ENCODE results near the gene PIK3CD. TPM values are rescaled to one million over a fixed set of nuclear protein-coding genes. Genes with fewer than 3 reads are reported as not detected.

Gene PIK3CD
- total RNA-seq, 2 experiments from 2014 or later: 13.6 to 37.1 TPM

DNA sequence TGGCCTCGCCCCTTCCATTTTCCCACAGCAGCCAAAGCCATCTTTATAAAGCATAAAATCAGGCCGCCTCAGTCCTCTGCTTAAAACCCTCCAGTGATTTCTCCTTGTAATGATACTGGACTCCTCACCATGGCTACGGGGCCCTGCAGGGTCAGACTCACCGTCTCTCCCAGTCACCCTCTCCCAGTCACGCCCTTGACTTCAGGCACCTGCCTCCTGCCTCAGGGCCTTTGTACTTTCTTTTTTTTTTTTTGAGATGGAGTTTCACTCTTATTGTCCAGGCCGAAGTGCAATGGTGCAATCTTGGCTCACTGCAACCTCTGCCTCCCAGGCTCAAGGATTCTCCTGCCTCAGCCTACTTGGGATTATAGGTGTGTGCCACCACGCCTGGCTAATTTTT is 47.8 kb downstream of the PIK3CD start:
- intact Hi-C loops (cut with micrococcal nuclease; ENCODE audit: unreplicated experiment): no loop called here
- ChIA-PET POLR2A (interaction anchor here (0.8 kb wide), 1 partner anchor 11 kb away, joined by 3 read pairs; no protein-coding TSS in a partner anchor), CTCF (ENCODE audit: unreplicated experiment) (interaction anchor here (0.5 kb wide), 1 partner anchor 22 kb away, joined by 9 read pairs; no protein-coding TSS in a partner anchor)
- no peaks in the 10 kb centered on the region; the same call in 1 of the 2 replicates for H3K36me3 ChIP-seq (ENCODE audit: insufficient read depth, low read length)
- TF ChIP-seq, protein P1, sequence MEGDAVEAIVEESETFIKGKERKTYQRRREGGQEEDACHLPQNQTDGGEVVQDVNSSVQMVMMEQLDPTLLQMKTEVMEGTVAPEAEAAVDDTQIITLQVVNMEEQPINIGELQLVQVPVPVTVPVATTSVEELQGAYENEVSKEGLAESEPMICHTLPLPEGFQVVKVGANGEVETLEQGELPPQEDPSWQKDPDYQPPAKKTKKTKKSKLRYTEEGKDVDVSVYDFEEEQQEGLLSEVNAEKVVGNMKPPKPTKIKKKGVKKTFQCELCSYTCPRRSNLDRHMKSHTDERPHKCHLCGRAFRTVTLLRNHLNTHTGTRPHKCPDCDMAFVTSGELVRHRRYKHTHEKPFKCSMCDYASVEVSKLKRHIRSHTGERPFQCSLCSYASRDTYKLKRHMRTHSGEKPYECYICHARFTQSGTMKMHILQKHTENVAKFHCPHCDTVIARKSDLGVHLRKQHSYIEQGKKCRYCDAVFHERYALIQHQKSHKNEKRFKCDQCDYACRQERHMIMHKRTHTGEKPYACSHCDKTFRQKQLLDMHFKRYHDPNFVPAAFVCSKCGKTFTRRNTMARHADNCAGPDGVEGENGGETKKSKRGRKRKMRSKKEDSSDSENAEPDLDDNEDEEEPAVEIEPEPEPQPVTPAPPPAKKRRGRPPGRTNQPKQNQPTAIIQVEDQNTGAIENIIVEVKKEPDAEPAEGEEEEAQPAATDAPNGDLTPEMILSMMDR (conservative IDR thresholded peaks at IDR 0.05; ENCODE audit: low read length): no peak
- TF ChIP-seq EZH2phosphoT487 (IDR thresholded peaks at IDR 0.05; ENCODE audit: borderline replicate concordance, low read depth, low read length): no peak
- H2AFZ ChIP-seq (ENCODE audit: low read length): no peak overlapping the region
- H4K20me1 ChIP-seq (ENCODE audit: insufficient read depth, low read length): no peaks in the 10 kb centered on the region
- H3K4me2 ChIP-seq (ENCODE audit: low read length): no peak overlapping the region
- no peak overlapping the region for H3K4me3 ChIP-seq (ENCODE audit: low read depth, low read length, poor library complexity, severe bottlenecking)
- H3K4me1 ChIP-seq (ENCODE audit: insufficient read depth, low read length, poor library complexity, severe bottlenecking): peaks cover 8% of the 10 kb centered on the region
- no peaks in the 10 kb centered on the region for H3K79me2 ChIP-seq (ENCODE audit: insufficient read depth, low read depth, low read length)
- H3K9me3 ChIP-seq (ENCODE audit: low read length): 0 out of 2 replicates have a peak, but pooled peaks cover 7% of the 10 kb centered on the region
- H3K9me2 ChIP-seq (ENCODE audit: insufficient read depth, low read length): no peaks in the 10 kb centered on the region
- no peak overlapping the region for H3K27ac ChIP-seq (ENCODE audit: low read depth, low read length, poor library complexity, severe bottlenecking)
- DNase-seq (ENCODE audit: low spot score): no peak
- BruUV-seq (replicated peaks): no TSS peak

DNA sequence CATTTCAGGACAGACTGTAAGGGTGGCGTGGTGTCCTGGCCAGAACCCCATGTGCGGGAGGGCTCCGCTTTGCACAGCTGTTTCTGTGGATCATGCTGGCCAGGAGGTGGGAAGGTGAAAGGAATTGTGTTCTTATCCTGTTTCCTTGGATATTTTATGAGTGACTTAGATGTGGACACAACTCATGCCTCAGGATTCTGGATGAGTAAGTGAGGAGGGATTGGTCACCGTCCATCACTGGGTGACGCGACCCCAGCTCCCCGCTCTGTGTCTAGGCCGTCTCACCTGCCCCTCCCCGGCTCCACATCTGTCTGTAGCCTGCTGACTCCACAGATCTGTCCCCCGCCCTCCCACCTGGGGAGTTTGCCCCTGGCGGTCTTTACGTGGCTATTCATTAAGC is 48.8 kb downstream of the PIK3CD start:
- no peak overlapping the region for H2AFZ ChIP-seq (ENCODE audit: low read length)
- DNase-seq (ENCODE audit: low spot score): no peak
- H3K4me1 ChIP-seq (ENCODE audit: insufficient read depth, low read length, poor library complexity, severe bottlenecking): peaks cover 15% of the 10 kb centered on the region
- intact Hi-C loops (cut with micrococcal nuclease; ENCODE audit: unreplicated experiment): loop anchor here (5.0 kb wide), 1 partner anchor 73 kb away; no protein-coding TSS in a partner anchor
- BruUV-seq (replicated peaks): no TSS peak
- POLR2A ChIA-PET: no interaction called here
- CTCF ChIA-PET (ENCODE audit: unreplicated experiment): no interaction called here
- H3K36me3 ChIP-seq (ENCODE audit: insufficient read depth, low read length): no peaks in the 10 kb centered on the region; the same call in 1 of the 2 replicates
- H3K4me3 ChIP-seq (ENCODE audit: low read depth, low read length, poor library complexity, severe bottlenecking): no peak overlapping the region
- no peak overlapping the region for H3K27ac ChIP-seq (ENCODE audit: low read depth, low read length, poor library complexity, severe bottlenecking)
- H4K20me1 ChIP-seq (ENCODE audit: insufficient read depth, low read length): no peaks in the 10 kb centered on the region
- no peaks in the 10 kb centered on the region for H3K9me2 ChIP-seq (ENCODE audit: insufficient read depth, low read length)
- H3K4me2 ChIP-seq (ENCODE audit: low read length): no peak overlapping the region
- no peaks in the 10 kb centered on the region for H3K79me2 ChIP-seq (ENCODE audit: insufficient read depth, low read depth, low read length)
- TF ChIP-seq, protein P1 (conservative IDR thresholded peaks at IDR 0.05; ENCODE audit: low read length): no peak
- no peak for TF ChIP-seq EZH2phosphoT487 (IDR thresholded peaks at IDR 0.05; ENCODE audit: borderline replicate concordance, low read depth, low read length)
- 0 out of 2 replicates have a peak, but pooled peaks cover 7% of the 10 kb centered on the region for H3K9me3 ChIP-seq (ENCODE audit: low read length)

DNA sequence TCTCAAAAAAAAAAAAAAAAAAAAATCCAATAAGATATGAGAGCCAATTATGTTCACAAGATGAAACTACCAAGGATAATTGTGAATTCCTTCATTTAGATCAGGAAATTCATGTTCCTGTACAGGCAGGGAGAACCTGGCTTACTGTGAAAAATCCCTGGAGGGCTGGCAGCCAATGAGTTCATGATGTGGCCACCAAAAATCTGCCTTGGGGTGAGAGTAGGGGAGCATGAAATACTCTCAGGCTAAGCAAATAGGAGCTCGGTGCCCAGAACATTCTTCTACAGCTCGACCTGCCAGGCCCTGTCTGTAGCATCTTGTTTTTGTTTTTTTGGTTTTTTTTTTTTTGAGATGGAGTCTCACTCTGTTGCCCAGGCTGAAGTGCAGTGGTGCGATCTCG is 50.1 kb downstream of the PIK3CD start:
- Histone ChIP-seq H3K4me2 (ENCODE audit: low read length) (no peak overlapping the region), H3K9me2 (ENCODE audit: insufficient read depth, low read length) (no peaks in the 10 kb centered on the region), H2AFZ (ENCODE audit: low read length) (no peak overlapping the region), H3K79me2 (ENCODE audit: insufficient read depth, low read depth, low read length) (no peaks in the 10 kb centered on the region), H4K20me1 (ENCODE audit: insufficient read depth, low read length) (no peaks in the 10 kb centered on the region), H3K27ac (ENCODE audit: low read depth, low read length, poor library complexity, severe bottlenecking) (no peak overlapping the region), H3K4me3 (ENCODE audit: low read depth, low read length, poor library complexity, severe bottlenecking) (no peak overlapping the region), H3K9me3 (ENCODE audit: low read length) (0 out of 2 replicates have a peak, but pooled peaks cover 7% of the 10 kb centered on the region), H3K36me3 (ENCODE audit: insufficient read depth, low read length) (no peaks in the 10 kb centered on the region; the same call in 1 of the 2 replicates), H3K4me1 (ENCODE audit: insufficient read depth, low read length, poor library complexity, severe bottlenecking) (peaks cover 15% of the 10 kb centered on the region)
- POLR2A ChIA-PET: no interaction called here
- no TSS peak for BruUV-seq (replicated peaks)
- TF ChIP-seq EZH2phosphoT487 (IDR thresholded peaks at IDR 0.05; ENCODE audit: borderline replicate concordance, low read depth, low read length): no peak
- TF ChIP-seq, protein P1 (conservative IDR thresholded peaks at IDR 0.05; ENCODE audit: low read length): no peak
- intact Hi-C loops (cut with micrococcal nuclease; ENCODE audit: unreplicated experiment): loop anchor here (5.0 kb wide), 1 partner anchor 74 kb away; no protein-coding TSS in a partner anchor
- CTCF ChIA-PET (ENCODE audit: unreplicated experiment): no interaction called here
- DNase-seq (ENCODE audit: low spot score): no peak
